Pancreas (tissue), 10 donors: ENCODE measurements around the gene AUH. TPM values are rescaled to one million over a fixed set of nuclear protein-coding genes. Genes with fewer than 3 reads are reported as not detected.

ENCODE experiments used
- ATAC-seq, 4 donors: fragments of 200-7000 bp; cut with Tn5 transposase; one replicate each; pipeline versions ENCODE4 v1.8.0 to v1.9.1; 2020; ENCODE audit warnings: mild to moderate bottlenecking in 4 of 4, moderate library complexity in 4 of 4
- DNase-seq, 6 donors: peaks; one replicate each; pipeline ENCODE4 v3.0.0-alpha.2; 2020
- FAIRE-seq: peaks from 2 replicates; lab custom pipeline; 2012; peaks lifted over from hg19 to GRCh38; lab: Jason Lieb, UNC
- H3K27ac ChIP-seq, 4 donors: fragments of 200-600 bp; sonication (generic); 1 replicate in 3 of 4; 2 replicates in 1 of 4; pipeline versions ENCODE4 v1.5.0 to v1.8.0; 2020
- H3K27me3 ChIP-seq, 4 donors: fragments of 200-600 bp; one replicate each; pipeline ENCODE4 v1.8.0; 2021
- H3K36me3 ChIP-seq, 3 donors: fragments of 200-600 bp; sonication (generic) in 1 of 3; one replicate each; pipeline versions ENCODE4 v1.5.0 to v1.8.0; 2020 to 2021
- H3K4me1 ChIP-seq, 3 donors: fragments of 200-600 bp; one replicate each; pipeline ENCODE4 v1.8.0; 2021
- H3K4me3 ChIP-seq, 4 donors: fragments of 200-600 bp; sonication (generic) in 2 of 4; one replicate each; pipeline versions ENCODE4 v1.5.0 to v1.8.0; 2020 to 2021
- H3K9me3 ChIP-seq, 4 donors: fragments of 200-600 bp; one replicate each; pipeline ENCODE4 v1.8.0; 2021
- WGBS, 2 donors: extraction: QIAGEN DNeasy Blood & Tissue Kit; methylation state at CpG; one replicate each; pipeline ENCODE4 v1.1.7; 2013; 5-methylcytosine and 5-hydroxymethylcytosine counted together
- intact Hi-C, 3 donors: fragments of 100-400 bp; cut with DNase I; formaldehyde crosslinking; loops; one replicate each; pipeline versions ENCODE4 v1.11.1 to v1.14.2; 2022
- polyA plus RNA-seq, 2 donors: library from polyadenylated mRNA; stranded (reverse); fragments of 200-250 nt; gene quantifications; one replicate each; pipeline ENCODE4 v1.2.3, GENCODE V29; 2013
- total RNA-seq, 6 donors: library from RNA; stranded (reverse); fragmentation: NEBNext Ultra II Directional in 4 of 6; extraction: Animal tissue kit (Norgen Biotek cat#: 25700) in 4 of 6; gene quantifications; one replicate each; pipeline versions ENCODE4 v1.2.1 to v1.2.4, GENCODE V29; 2021 to 2023
- TF ChIP-seq, protein P1 (sequence below), 4 donors: fragments of 200-600 bp; sonication (generic) in 3 of 4; IDR thresholded peaks; one replicate each; pipeline versions ENCODE4 v1.5.0 to v1.8.0; 2021; ENCODE audit warnings: antibody characterized with exemption in 4 of 4
- donor health status: healthy with polysubstance abuse.
- donor health status: DM: no; HTN: no; CAD: no; lungs with moderate emphysema.
- donor health status: DM: no; HTN: no; CAD: no.
- donor health status: control.
- donor health status: control.
- donor health status: Bipolar disorder and iron deficiency.
- donor health status: DM: yes; HTN: yes; CAD: no.
- donor health status: DM: no; HTN: no; CAD: no.
- donor health status: DM: no; HTN: no; CAD: no.
- donor health status: DM: yes; HTN: yes; CAD: no.

AUH gene
- total and polyA plus RNA-seq, 8 donors = 11.2 to 19.5 (median 14.7) TPM

DNA sequence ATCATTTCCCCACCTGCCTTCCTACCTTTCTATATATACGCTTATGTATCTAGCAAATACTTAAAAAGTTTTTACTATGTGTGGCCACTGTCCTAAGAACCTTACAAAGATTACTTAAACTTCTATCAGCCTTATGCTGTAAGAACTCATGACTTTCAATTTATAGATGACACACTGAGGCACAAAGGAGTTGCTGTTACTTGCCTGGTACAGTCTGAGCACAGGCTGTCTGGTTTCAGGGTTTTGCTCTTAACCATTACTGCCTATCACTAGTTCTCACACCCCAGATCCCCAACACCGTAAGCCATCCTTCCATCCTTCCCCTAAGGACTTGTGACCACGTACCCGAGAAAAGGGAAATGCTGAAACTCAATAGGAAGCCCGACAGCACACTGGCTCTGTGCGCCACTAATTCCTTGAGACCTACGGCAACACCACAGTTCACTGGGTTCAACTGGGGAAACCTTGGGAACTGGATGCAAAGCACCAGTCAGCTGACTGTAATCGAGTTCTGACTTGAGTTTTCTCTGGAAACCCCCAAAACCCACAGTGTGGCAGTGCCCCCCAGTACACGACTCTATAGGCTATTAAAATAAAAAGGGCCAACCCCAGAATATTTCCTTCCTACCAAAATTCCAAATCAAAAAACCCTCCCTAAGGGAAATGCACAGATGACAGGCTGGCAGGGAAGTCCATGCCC is 56.0 kb downstream of the AUH start:
- intact Hi-C loops = no loop called here
- Histone ChIP-seq H3K36me3 (no peaks in the 10 kb centered on the region), H3K27ac (peak overlapping the region in 1 of 4 donors; percentile 39), H3K27me3 (no peaks in the 10 kb centered on the region), H3K4me3 (no peak overlapping the region), H3K4me1 (peaks cover 12 to 43% (median 26%) of the 10 kb centered on the region in 3 donors), H3K9me3 (no peaks in the 10 kb centered on the region)
- FAIRE-seq (no peak), ATAC-seq (no peak), DNase-seq (no peak)
- TF ChIP-seq, protein P1, sequence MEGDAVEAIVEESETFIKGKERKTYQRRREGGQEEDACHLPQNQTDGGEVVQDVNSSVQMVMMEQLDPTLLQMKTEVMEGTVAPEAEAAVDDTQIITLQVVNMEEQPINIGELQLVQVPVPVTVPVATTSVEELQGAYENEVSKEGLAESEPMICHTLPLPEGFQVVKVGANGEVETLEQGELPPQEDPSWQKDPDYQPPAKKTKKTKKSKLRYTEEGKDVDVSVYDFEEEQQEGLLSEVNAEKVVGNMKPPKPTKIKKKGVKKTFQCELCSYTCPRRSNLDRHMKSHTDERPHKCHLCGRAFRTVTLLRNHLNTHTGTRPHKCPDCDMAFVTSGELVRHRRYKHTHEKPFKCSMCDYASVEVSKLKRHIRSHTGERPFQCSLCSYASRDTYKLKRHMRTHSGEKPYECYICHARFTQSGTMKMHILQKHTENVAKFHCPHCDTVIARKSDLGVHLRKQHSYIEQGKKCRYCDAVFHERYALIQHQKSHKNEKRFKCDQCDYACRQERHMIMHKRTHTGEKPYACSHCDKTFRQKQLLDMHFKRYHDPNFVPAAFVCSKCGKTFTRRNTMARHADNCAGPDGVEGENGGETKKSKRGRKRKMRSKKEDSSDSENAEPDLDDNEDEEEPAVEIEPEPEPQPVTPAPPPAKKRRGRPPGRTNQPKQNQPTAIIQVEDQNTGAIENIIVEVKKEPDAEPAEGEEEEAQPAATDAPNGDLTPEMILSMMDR (IDR thresholded peaks at IDR 0.05) = no peak
- WGBS, 2 donors = 84% methylated on average over 9 of the region's 9 CpGs

DNA sequence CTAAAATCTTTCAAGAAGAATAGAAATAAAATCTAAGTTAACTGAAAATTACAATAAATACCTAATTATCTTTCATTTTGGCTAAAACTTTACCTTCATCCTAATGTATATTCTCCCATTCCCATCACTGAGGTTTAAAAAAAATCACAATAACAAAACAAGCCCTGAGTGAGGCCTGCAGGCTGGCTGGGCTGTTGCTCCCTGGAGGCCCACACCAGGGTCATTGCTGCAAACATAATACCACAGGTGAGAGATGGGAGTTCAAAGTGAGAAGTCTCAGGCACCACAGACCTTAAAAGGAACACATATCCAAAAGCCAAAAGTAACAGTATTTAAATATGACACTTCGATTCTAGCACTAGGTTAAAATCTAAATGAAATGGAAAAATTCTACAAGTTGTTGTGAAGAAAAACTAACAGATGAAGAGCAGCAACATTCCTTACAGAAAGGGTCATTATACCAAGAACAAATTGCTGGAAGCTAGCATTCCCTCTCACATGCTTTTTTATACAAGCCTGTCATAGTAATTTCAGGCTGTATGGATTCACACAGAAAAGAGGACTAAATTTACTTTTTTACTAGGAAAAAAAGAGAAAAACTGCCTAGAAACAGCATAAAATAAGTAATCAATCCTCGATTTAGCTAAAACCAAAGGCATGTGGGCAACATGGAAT is 57.8 kb downstream of the AUH start:
- no peak for FAIRE-seq
- intact Hi-C loops = no loop called here
- TF ChIP-seq, protein P1 (IDR thresholded peaks at IDR 0.05) = no peak
- Histone ChIP-seq H3K36me3 (no peaks in the 10 kb centered on the region), H3K27me3 (no peaks in the 10 kb centered on the region), H3K4me3 (no peak overlapping the region), H3K9me3 (no peaks in the 10 kb centered on the region), H3K4me1 (peaks cover 27 to 50% (median 41%) of the 10 kb centered on the region in 3 donors), H3K27ac (peak overlapping the region in 2 of 4 donors; percentile 79 to 80)
- DNase-seq = no peak
- no peak for ATAC-seq
- WGBS, 2 donors = 89 to 94% methylated on average over 2 of the region's 2 CpGs

DNA sequence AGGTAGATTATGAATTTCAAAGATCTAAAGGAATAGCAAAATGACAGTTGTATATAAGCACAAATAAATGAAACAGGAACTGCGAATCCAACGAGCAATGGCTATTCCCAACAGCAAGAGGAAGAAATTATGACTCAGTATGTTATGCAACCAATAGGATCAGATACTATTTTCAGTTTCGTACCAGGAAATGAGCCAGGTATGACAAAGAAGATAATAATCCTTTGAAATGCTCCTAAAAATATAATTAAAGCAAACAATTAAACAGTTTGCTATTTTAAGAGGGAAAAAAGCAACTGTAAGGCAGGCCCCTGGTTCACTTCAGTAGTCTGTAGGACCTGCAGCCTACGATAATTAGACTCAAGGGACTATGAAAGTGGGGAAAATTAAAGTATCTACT is 58.9 kb downstream of the AUH start:
- Histone ChIP-seq H3K27me3 (no peaks in the 10 kb centered on the region), H3K4me3 (no peak overlapping the region), H3K36me3 (no peaks in the 10 kb centered on the region), H3K27ac (peak overlapping the region; percentile 4 to 80 (median 64)), H3K4me1 (peaks cover 28 to 53% (median 46%) of the 10 kb centered on the region in 3 donors), H3K9me3 (no peaks in the 10 kb centered on the region)
- ATAC-seq = peak; percentile 78 to 87 (median 84)
- 17 to 21% methylated on average over 4 of the region's 4 CpGs for WGBS, 2 donors
- peak; percentile 69 for FAIRE-seq
- intact Hi-C loops = no loop called here
- TF ChIP-seq, protein P1 (IDR thresholded peaks at IDR 0.05) = no peak
- DNase-seq = no peak

DNA sequence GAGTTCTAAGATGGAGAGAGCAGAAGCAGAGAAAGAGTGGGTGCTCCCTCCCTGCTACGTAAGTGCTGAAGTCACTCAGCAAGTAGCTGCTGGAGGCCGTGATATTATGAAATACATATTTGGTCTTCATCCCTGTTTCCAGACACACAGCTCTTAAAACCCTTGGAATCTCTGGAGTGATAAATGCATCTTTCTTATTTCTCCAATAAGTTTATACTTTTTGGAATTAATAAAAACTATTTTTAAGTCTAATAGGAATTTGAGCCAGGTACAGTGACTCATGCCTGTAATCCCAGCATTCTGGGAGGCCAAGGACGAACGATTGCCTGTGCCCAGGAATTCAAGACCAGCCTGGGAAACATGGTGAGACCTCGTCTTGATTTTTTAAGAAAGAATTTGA is 60.6 kb downstream of the AUH start:
- WGBS, 2 donors = 27 to 30% methylated on average over 5 of the region's 5 CpGs
- peak overlapping the region in 2 of 4 donors; percentile 79 to 80 for H3K27ac ChIP-seq
- DNase-seq (peak in 3 of 6 donors; percentile 29 to 51 (median 42)), ATAC-seq (peak; percentile 61 to 70 (median 65)), FAIRE-seq (peak; percentile 57)
- TF ChIP-seq, protein P1 (IDR thresholded peaks at IDR 0.05) = no peak
- no peak overlapping the region for H3K4me3 ChIP-seq
- H3K27me3 ChIP-seq = no peaks in the 10 kb centered on the region
- H3K36me3 ChIP-seq = no peaks in the 10 kb centered on the region
- no peaks in the 10 kb centered on the region for H3K9me3 ChIP-seq
- peaks cover 28 to 48% (median 46%) of the 10 kb centered on the region in 3 donors for H3K4me1 ChIP-seq
- intact Hi-C loops = no loop called here
